ENCODE measurements around the gene NINL.
"Not testable (repeated sequence)": the region's sequence is repeated elsewhere in the genome, so short reads cannot be mapped to it uniquely, and the experiment has no call there.

NINL gene

DNA sequence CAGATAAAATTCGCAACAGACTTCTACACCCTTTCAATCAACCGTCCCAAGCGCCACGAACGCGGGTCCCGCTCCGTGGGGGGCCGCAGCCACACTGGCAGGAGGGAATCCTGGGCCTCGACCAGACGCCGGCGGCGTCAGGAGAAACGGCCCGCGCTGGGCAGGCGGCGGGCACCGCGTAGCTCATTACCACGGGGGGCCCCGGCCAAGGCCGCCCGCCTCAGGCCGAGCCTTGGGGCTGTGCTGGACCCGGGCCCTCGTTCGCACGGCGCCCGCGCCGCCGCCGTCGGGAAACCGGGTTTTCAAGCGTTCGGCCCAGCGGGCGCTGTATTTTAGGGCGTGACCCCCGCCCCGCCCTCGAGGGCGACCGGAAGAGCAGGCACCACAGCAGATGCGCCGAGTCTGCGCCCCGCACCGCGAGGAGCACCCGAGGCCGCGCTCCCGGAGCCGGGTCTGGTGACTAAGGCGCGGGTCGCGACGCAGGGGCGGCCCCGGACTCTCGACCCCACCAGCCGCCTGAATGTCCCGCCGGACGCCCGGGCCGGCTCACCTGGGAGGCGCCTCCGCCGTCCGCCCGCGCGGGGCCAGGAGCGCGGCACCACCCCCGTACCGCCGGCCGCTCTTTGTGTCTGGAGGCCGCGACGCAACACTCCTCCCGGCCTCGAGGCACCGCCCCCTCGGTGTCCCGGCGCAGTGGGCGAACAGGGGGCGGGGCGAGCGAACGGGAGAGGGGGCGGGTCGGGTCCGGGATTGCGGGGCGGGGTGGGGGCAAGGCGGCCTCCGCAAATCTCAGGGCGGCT lies at the start of gene NINL:
Gene NINL (minus strand): TSS at position 627 of the 800 bp plus-strand sequence. CDS start 58,944 bp downstream, outside the sequence.
- peak; percentile 39 for DNase-seq (ENCODE audit: low read depth)

DNA sequence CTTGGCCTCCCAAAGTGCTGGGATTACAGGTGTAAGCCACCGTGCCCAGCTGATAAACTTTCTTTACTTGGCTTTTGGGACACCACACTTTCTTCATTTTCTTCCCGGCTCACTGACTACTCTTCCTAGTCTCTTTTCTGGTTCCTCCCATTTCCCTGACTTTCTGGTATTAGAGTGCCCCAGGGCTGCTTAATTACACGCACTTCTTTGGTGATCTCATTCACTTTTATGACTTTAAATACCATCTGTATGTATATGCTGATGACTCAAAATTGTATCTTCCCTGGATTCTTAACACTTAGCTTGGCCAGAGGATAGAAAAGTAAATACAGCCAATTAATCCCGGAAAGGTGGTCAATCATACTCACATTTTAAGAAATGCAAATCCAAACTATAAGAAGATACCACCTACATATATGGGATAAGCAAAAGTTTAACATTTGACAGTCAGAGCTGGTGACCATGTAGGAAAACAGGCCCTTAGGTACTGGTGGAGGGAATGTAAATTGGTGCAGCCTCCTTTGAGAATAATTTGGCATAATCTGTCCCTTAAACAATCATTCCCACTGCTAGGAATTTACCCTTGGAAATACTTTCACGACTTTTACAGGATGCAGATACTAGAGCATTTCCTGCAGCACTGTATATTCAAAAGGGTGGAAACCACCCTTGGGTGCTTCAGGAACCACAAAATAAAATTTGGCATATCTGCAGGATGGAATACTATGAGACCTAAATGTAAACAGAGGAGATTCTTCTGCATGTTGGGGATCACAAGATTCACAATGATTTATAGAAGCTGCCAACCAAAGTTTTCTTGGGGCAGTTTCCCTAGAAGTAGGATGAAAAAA lies 47.8 kb upstream of the NINL start:
- DNase-seq (ENCODE audit: low read depth), result no peak

GRCh38 chr20:25630615-25631014 lies 45.3 kb upstream of the NINL start:
- DNase-seq (ENCODE audit: low read depth), result not testable (repeated sequence)

DNA sequence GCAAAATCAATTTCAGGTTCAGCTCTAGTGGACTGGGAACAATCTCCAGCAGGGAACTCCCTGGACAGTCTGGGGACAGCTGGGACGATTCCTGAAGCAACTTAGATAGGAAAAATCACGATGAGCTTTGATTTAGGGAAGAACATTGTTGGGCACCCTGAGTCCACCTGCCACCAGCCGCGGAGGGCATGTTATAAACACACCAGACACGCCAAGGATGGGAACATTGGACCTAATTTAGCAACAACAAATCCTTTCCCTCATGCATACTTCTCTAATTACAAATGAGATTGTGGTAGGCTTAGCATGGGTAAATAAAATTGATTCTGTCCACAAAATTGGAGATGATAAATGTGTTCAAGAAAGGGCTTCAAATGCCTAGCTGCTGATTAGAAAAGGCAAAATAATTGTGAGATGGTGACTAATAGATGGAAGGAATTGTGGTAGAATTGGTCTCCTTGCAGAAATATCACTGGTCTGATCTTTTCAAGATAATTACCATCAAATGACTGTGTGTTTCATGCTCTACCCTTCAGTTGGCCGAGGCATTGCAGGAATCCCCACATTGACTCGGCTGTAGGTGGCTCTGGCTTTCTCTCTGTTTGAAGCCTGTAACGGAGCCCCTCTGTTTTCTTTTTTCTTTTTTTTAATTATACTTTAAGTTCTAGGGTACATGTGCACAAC lies 44.6 kb upstream of the NINL start:
- no peak for DNase-seq (ENCODE audit: low read depth)

- DNase-seq (ENCODE audit: low read depth), result no peak
Observed at GRCh38 chr20:25626779-25627178, 41.4 kb upstream of the NINL start.

- DNase-seq (ENCODE audit: low read depth), result no peak
Observed at GRCh38 chr20:25624500-25624939, 39.2 kb upstream of the NINL start.

GRCh38 chr20:25623736-25624499 lies 38.6 kb upstream of the NINL start, which contains the start of gene NANP:
TSS of gene NANP (minus strand) at chr20:25624014. CDS start at chr20:25623948, 66 bp downstream.
- DNase-seq (ENCODE audit: low read depth), result peak; percentile 100

DNA sequence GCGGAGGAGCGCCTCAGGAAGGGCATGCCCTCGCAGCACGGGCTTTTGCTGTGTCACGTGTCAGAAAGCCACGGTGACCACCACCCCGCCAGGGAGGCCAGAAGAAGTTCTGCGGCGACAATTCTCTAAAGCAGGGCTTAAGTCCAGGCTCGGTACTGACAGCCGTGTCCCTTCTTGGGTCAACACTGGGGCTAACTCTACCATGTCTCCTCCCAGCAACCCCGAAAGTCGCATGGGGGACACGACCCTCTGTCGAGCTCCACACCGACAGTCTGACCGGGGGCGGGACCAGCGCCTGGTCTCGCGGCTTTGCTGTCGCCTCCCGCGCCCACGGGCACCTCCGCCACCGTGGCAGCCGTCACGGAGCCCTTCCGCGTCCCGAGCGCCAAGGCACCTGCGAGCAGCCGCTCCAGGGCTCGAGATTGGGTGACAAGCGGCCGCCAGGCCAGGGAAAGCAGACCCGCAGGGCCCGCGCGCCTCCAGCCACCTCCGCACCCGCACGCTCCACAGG lies 37.9 kb upstream of the NINL start:
- DNase-seq (ENCODE audit: low read depth), result peak; percentile 34

DNA sequence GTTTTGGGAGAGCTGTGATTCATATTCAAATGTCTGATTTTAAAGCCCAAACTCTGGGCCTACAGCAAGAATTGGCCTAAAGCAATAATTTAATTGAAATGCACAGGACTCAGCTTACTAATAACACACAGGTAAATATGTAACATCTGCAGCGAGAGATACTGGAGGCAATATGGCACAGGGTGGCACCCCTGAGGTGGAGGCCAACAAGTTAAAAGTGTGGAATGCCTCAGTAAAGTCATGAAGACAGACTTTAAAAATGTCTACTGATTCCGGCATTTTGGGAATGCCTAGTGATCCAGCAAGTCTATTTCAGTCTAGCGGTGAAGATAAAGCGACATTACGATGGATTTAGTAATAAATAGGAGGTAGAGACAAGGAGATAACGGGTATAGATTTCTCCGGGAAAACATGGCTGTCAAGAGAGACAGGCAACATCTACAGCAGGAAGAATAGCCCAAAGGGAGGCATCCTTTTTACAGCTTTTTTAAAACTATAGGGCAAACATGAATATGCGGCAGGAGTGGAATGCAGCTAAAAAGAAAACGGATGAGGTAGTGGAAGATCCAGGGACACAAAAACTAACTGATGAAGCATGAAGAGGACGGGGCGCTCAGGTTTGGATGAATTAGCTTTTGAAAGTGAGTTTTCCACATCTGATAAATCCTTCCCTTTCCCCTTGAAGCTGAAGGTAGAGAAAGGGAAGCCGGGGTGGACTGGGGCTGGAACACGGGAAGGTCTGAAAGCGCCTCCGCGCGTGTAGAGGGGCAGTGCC lies 37.3 kb upstream of the NINL start:
- peak; percentile 7 for DNase-seq (ENCODE audit: low read depth)

GRCh38 chr20:25622049-25622448 lies 36.7 kb upstream of the NINL start:
- DNase-seq (ENCODE audit: low read depth), result no peak

DNA sequence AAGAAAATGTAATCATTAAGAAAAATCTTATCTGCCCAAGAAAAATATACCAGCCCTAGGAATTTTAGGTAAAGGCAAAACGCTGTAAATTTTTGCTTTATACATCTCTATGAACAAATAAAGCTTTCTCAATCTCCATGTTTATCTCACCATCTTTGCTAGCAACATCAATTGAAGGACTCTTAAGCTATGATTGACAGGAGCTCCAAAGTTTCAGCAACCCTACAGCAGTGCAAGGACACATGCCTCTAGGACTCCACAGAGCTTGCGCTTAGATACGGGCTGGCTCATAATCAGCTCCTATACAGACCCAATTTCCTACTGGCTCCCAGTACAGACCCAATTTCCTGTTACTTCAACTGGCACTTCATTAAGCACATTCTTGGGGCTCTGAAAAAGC lies 34.2 kb upstream of the NINL start:
- DNase-seq (ENCODE audit: low read depth), result no peak

- DNase-seq (ENCODE audit: low read depth), result no peak
Observed at GRCh38 chr20:25608774-25609173, 23.4 kb upstream of the NINL start.

GRCh38 chr20:25606094-25606695 lies 20.9 kb upstream of the NINL start:
- DNase-seq (ENCODE audit: low read depth), result no peak

DNA sequence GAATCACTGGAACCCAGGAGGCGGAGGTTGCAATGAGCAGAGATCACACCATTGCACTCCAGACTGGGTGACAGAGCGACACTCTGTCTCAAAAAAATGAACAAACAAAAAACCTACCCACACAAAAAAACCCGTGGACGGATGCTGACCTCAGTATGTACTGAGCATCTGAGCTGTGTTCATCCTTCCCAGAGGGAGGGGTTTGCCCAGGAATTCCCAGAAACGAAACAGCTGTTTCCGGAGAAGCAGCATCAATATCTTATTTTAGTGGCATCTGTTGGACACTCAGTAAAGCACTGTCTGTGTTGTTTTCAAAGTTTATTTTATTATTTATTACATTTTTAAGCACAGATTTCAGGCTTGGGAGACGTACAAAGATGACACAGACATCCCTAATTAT lies 19.8 kb upstream of the NINL start:
- DNase-seq (ENCODE audit: low read depth), result no peak

DNA sequence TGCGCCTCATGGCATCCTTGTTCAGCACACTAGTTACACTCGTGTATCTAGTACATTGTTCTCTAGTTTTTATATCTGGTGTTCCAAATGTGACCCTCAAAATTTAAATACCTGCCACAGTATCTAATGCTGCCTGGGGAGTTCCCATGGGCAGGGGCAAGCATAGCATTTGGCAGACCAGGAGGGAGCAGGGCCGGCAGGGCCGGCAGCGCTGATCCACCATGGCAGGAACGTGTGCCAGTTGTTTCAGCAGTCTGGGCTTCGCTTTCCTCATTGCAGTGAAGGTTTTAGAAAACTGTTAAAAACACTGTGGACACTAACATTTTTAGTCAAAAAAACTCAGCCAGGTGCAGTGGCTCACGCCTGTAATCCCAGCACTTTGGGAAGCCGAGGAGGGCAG lies 19.3 kb upstream of the NINL start:
- DNase-seq (ENCODE audit: low read depth), result no peak

- not testable (repeated sequence) for DNase-seq (ENCODE audit: low read depth)
Observed at GRCh38 chr20:25602914-25603309, 17.6 kb upstream of the NINL start.

GRCh38 chr20:25602191-25602913 lies 17.0 kb upstream of the NINL start:
- not testable (repeated sequence) for DNase-seq (ENCODE audit: low read depth)

- no peak for DNase-seq (ENCODE audit: low read depth)
Observed at GRCh38 chr20:25601659-25602058, 16.3 kb upstream of the NINL start.

GRCh38 chr20:25600632-25601031 lies 15.3 kb upstream of the NINL start:
- DNase-seq (ENCODE audit: low read depth), result no peak
